ENCODE results near the gene MMD.

DNA sequence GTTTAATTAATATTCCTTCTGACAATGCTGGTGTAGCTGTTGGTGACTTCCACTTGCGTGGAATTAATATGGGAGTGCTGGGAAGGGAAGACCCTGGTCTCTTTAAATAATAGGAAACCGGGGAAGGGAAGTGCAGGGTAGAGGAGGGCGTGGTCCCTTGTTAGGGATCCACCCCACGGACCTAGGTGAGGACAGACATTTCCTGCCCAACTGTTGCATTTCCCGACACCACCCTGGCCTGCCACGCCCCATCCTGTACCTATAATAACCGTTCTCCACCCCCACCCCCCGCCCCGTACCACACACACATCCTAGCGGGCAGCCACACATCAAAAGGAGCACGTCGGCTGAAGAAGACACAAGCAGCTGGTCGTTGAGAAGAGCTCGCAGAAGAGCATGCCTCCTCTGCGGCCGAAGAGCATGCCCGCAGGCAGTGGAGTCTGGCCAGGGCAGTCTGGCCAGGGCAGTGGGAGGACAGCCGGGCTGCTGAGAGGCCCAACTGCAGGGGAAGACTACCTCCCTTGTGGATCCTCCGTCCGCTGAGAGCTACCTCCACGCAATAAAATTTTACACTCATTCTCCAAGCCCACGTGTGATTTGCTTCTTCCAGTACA lies 36.8 kb upstream of the MMD start:
- TF ChIP-seq GATA3 (IDR thresholded peaks at IDR 0.05; ENCODE audit: low read depth, low read length): no peak
- no peak for TF ChIP-seq GATA2 (IDR thresholded peaks at IDR 0.05; ENCODE audit: low read depth, low read length)
